Esophagus muscularis mucosa (tissue), 3 donors: ENCODE data around the gene TRMT44.

Experiments used
- CTCF ChIP-seq, 3 experiments: fragments of 200-600 bp in 2 of 3; fragments of 450-650 bp in 1 of 3; sonication (generic) in 2 of 3; IDR thresholded peaks; one replicate each; pipeline ENCODE4 v1.5.1; 2017 to 2019; ENCODE audit warnings: antibody characterized with exemption in 3 of 3, mild to moderate bottlenecking in 2 of 3, moderate library complexity in 1 of 3
- POLR2A ChIP-seq: fragments of 450-650 bp; IDR thresholded peaks from one replicate; pipeline ENCODE4 v1.6.1; 2017; ENCODE audit warnings: antibody characterized with exemption, moderate library complexity, mild to moderate bottlenecking, low read depth

GRCh38 chr4:8439914-8440491 is 574 bp upstream of the TRMT44 start:
- TF ChIP-seq CTCF (IDR thresholded peaks at IDR 0.05) (no peak), POLR2A (no peak)
